GM12878 (cell line): ENCODE results near the gene CEP128. TPM values are rescaled to one million over a fixed set of nuclear protein-coding genes. Genes with fewer than 3 reads are reported as not detected.

Experiments
- ATAC-seq: fragments of 200-7000 bp; cut with Tn5 transposase; 3 replicates; pipeline ENCODE4 v1.9.1; 2020; ENCODE audit warnings: mild to moderate bottlenecking, moderate library complexity
- BruUV-seq: library from RNA; stranded (reverse); fragments of 400-500 nt; replicated peaks from 2 replicates; lab custom pipeline; 2021; lab: Mats Ljungman, UMichigan
- CTCF ChIA-PET: fragments of 300-600 bp; sonication (Branson Sonifier 250); formaldehyde crosslinking; extraction: SDS; loops from one replicate; lab custom pipeline; 2021; ENCODE audit warnings: inconsistent platforms; lab: Yijun Ruan, JAX
- POLR2A ChIA-PET: fragments of 350-600 bp; formaldehyde crosslinking; extraction: SDS; loops from one replicate; lab custom pipeline; 2021; ENCODE audit warnings: inconsistent platforms; lab: Charles Lee
- RAD21 ChIA-PET: fragments of 300-600 bp; sonication (Branson Sonifier 250); formaldehyde crosslinking; loops from one replicate; lab custom pipeline; 2023; ENCODE audit warnings: antibody characterized with exemption; ENCODE audit not compliant: unreplicated experiment; lab: Charles Lee
- SMC1A ChIA-PET: fragments of 300-600 bp; sonication (Branson Sonifier 250); formaldehyde crosslinking; loops from one replicate; lab custom pipeline; 2023; ENCODE audit not compliant: unreplicated experiment, uncharacterized antibody; lab: Charles Lee
- DNase-seq: peaks from one replicate; pipeline ENCODE4 v3.0.0-alpha.2; 2011; ENCODE audit warnings: low read depth, low spot score
- FAIRE-seq: peaks from 3 replicates; lab custom pipeline; 2011; peaks lifted over from hg19 to GRCh38; lab: Jason Lieb, UNC
- H2AFZ ChIP-seq: 2 replicates; pipeline ENCODE4 v1.6.0; 2011; ENCODE audit warnings: low read depth, low read length, control low read depth; ENCODE audit not compliant: control insufficient read depth
- H3K27ac ChIP-seq: 2 replicates; pipeline ENCODE4 v1.5.1; 2011; ENCODE audit warnings: control low read depth; ENCODE audit not compliant: control insufficient read depth, insufficient read depth
- H3K27me3 ChIP-seq, 2 experiments: replicated peaks in 1 of 2; 2 replicates each; pipeline versions ENCODE4 v1.6.0 to v1.6.1; 2011; ENCODE audit warnings: low read length in 1 of 2; ENCODE audit not compliant: control insufficient read depth in 2 of 2, insufficient read depth in 2 of 2
- H3K36me3 ChIP-seq, 2 experiments: 2 replicates each; pipeline ENCODE4 v1.5.1; 2011; ENCODE audit warnings: low read length in 1 of 2; ENCODE audit not compliant: control insufficient read depth in 2 of 2, insufficient read depth in 2 of 2
- H3K4me1 ChIP-seq: 2 replicates; pipeline ENCODE4 v1.6.1; 2011; ENCODE audit warnings: mild to moderate bottlenecking, low read length, moderate library complexity, mixed read lengths; ENCODE audit not compliant: control insufficient read depth, insufficient read depth
- H3K4me2 ChIP-seq: 2 replicates; pipeline ENCODE4 v1.6.0; 2011; ENCODE audit warnings: control low read depth; ENCODE audit not compliant: control insufficient read depth, insufficient read depth
- H3K4me3 ChIP-seq: fragments of 200-600 bp; sonication (generic); 2 replicates; pipeline ENCODE4 v1.5.1; 2016
- H3K79me2 ChIP-seq: 2 replicates; pipeline ENCODE4 v1.6.0; 2011; ENCODE audit warnings: low read length; ENCODE audit not compliant: control insufficient read depth, insufficient read depth
- H3K9ac ChIP-seq: 2 replicates; pipeline ENCODE4 v1.8.0; 2011; ENCODE audit warnings: low read length, control low read depth, mixed read lengths; ENCODE audit not compliant: control insufficient read depth, insufficient read depth
- H3K9me3 ChIP-seq: replicated peaks from 3 replicates; pipeline ENCODE4 v1.5.1; 2011; ENCODE audit warnings: mild to moderate bottlenecking, low read length; ENCODE audit not compliant: control insufficient read depth, insufficient read depth
- H4K20me1 ChIP-seq: 2 replicates; pipeline ENCODE4 v1.6.0; 2011; ENCODE audit not compliant: control insufficient read depth, insufficient read depth
- BCL11A ChIP-seq: IDR thresholded peaks from 2 replicates; pipeline ENCODE4 v1.6.1; 2011; ENCODE audit warnings: low read depth, low read length
- BCLAF1 ChIP-seq: fragments of 450-650 bp; IDR thresholded peaks from 2 replicates; pipeline ENCODE4 v1.6.1; 2017; ENCODE audit warnings: antibody characterized with exemption, mild to moderate bottlenecking, moderate library complexity
- CEBPB ChIP-seq, 2 experiments: fragments of 150-350 bp in 1 of 2; IDR thresholded peaks; 2 replicates each; pipeline ENCODE4 v1.6.1; 2012 to 2014; ENCODE audit warnings: low read depth in 2 of 2, low read length in 2 of 2, borderline replicate concordance in 1 of 2, inconsistent platforms in 1 of 2
- KAT2A ChIP-seq: conservative IDR thresholded peaks from 2 replicates; pipeline ENCODE4 v1.6.1; 2011; ENCODE audit warnings: low read depth, low read length; ENCODE audit not compliant: control insufficient read depth
- MTA2 ChIP-seq: fragments of 450-650 bp; IDR thresholded peaks from 2 replicates; pipeline ENCODE4 v1.6.1; 2016; ENCODE audit warnings: low read depth, mild to moderate bottlenecking, moderate library complexity
- NKRF ChIP-seq: fragments of 450-650 bp; conservative IDR thresholded peaks from 2 replicates; pipeline ENCODE4 v1.6.1; 2017; ENCODE audit warnings: mild to moderate bottlenecking, moderate library complexity
- SMC3 ChIP-seq: IDR thresholded peaks from 2 replicates; pipeline ENCODE4 v1.6.1; 2011; ENCODE audit warnings: low read length, improper control_type of control experiment, borderline replicate concordance
- ZBTB11 ChIP-seq: fragments of 450-650 bp; formaldehyde crosslinking; IDR thresholded peaks from 2 replicates; pipeline ENCODE4 v1.5.0; 2022; ENCODE audit warnings: mild to moderate bottlenecking, missing genetic modification characterization
- ZNF384 ChIP-seq: IDR thresholded peaks from 2 replicates; pipeline ENCODE4 v1.6.1; 2012; ENCODE audit warnings: low read depth, mild to moderate bottlenecking, low read length, improper control_type of control experiment, borderline replicate concordance
- WGBS: methylation state at CpG from one replicate; pipeline ENCODE4 v1.1.6; 2016; ENCODE audit warnings: low lambda C conversion rate; ENCODE audit not compliant: insufficient replicate concordance, insufficient coverage; ENCODE audit errors: missing lambda C conversion rate; 5-methylcytosine and 5-hydroxymethylcytosine counted together
- in situ Hi-C: fragments of 300-500 bp; cut with MboI; formaldehyde crosslinking; loops from 9 replicates; pipeline ENCODE4 v1.14.3; 2018; ENCODE audit warnings: mixed read lengths
- intact Hi-C: fragments of 100-400 bp; cut with micrococcal nuclease; formaldehyde crosslinking; loops from one replicate; pipeline ENCODE4 v1.14.2; 2022; ENCODE audit not compliant: unreplicated experiment
- polyA plus RNA-seq, 11 experiments: library from polyadenylated mRNA; depleted of rRNA in 4 of 11; unstranded in 6 of 11; stranded (reverse) in 5 of 11; fragments of >200 nt; fragmentation: Nextera tagmentation in 4 of 11; fragmentation: Illumina TruSeq in 1 of 11; extraction: Ambion mirVana in 4 of 11; extraction: Trizol in 1 of 11; gene quantifications; 1 replicate in 1 of 11; 2 replicates in 10 of 11; pipeline versions ENCODE4 v1.2.1 to v1.2.3, GENCODE V29; 2011 to 2016; ENCODE audit warnings: inconsistent platforms in 2 of 11, missing spikeins in 2 of 11, low read depth in 1 of 11
- total RNA-seq, 4 experiments: library from RNA; depleted of rRNA in 3 of 4; stranded (reverse); fragments of >200 nt in 3 of 4; fragmentation: Illumina TruSeq in 1 of 4; extraction: Trizol in 1 of 4; gene quantifications; 2 replicates each; pipeline versions ENCODE4 v1.2.1 to v1.2.3, GENCODE V29; 2013 to 2021

Gene CEP128
- total and polyA plus RNA-seq, 10 of the 15 experiments (the other 5 are each of a cell fraction or from before 2014, with no cell fraction given) = 1.1 to 6.7 (median 3.4) TPM

- TF ChIP-seq BCL11A = no peak
- no peak for TF ChIP-seq CEBPB (IDR thresholded peaks at IDR 0.05; ENCODE audit: borderline replicate concordance in 1 of 2, low read depth in 2 of 2, low read length in 2 of 2)
- TF ChIP-seq MTA2 = no peak
- no peak for TF ChIP-seq BCLAF1
- no peak for TF ChIP-seq NKRF
These were observed 475.9 kb downstream of the CEP128 start (continued) for GRCh38 chr14:80465546-80466220.

- FAIRE-seq (no peak), ATAC-seq (no peak), DNase-seq (no peak)
- no peaks in the 10 kb centered on the region for H3K9me3 ChIP-seq
- SMC1A ChIA-PET = no interaction called here
- no peaks in the 10 kb centered on the region for H3K27me3 ChIP-seq
- no peak overlapping the region for H3K4me3 ChIP-seq
- POLR2A ChIA-PET = no interaction called here
- BruUV-seq = no TSS peak
- no peaks in the 10 kb centered on the region for H3K4me1 ChIP-seq
- no peak overlapping the region for H3K27ac ChIP-seq
- no peaks in the 10 kb centered on the region for H4K20me1 ChIP-seq
- intact Hi-C loops = no loop called here
- no peak overlapping the region for H3K9ac ChIP-seq
- RAD21 ChIA-PET = no interaction called here
- no peak overlapping the region for H3K4me2 ChIP-seq
- no peak overlapping the region for H2AFZ ChIP-seq
- in situ Hi-C loops = no loop called here
- H3K36me3 ChIP-seq = no peaks in the 10 kb centered on the region
- WGBS = 58% methylated on average over 15 of the region's 15 CpGs
- H3K79me2 ChIP-seq = no peaks in the 10 kb centered on the region
- CTCF ChIA-PET = no interaction called here
- TF ChIP-seq ZNF384 = no peak
- TF ChIP-seq ZBTB11 = no peak
- TF ChIP-seq KAT2A = no peak
- TF ChIP-seq SMC3 = no peak
These were observed 476.9 kb downstream of the CEP128 start for GRCh38 chr14:80464531-80465149.
